Activated T-helper 1 cell treated with anti-CD3 and anti-CD28 coated beads, Interleukin-12 subunit alpha, Interleukin-12 subunit beta, Interleukin-2, Interleukin-4 antibody, amounts not matched to agents 30 ng/mL and 10 ng/mL and 1 ng/mL, durations not matched to agents 14 hours and 24 hours and 36 hours (primary cell): ENCODE measurements around the gene AFF3. TPM values are rescaled to one million over a fixed set of nuclear protein-coding genes. Genes with fewer than 3 reads are reported as not detected.
A peak's percentile ranks its signal among the peaks of the same experiment; 100 is the strongest.

Experiments
- DNase-seq: peaks from one replicate; pipeline ENCODE4 v3.0.0; 2021; ENCODE audit warnings: low spot score
- H3K27ac Mint-ChIP-seq: one replicate; pipeline ENCODE4 v1.8.0; 2021; ENCODE audit warnings: mild to moderate bottlenecking, mixed read lengths
- H3K27me3 Mint-ChIP-seq: one replicate; pipeline ENCODE4 v1.8.0; 2022; ENCODE audit warnings: mild to moderate bottlenecking, moderate library complexity, mixed read lengths; ENCODE audit not compliant: insufficient read depth
- H3K36me3 Mint-ChIP-seq: one replicate; pipeline ENCODE4 v1.8.0; 2021; ENCODE audit warnings: low read depth, mixed read lengths
- H3K4me1 Mint-ChIP-seq: one replicate; pipeline ENCODE4 v1.8.0; 2021; ENCODE audit warnings: low read depth, mixed read lengths
- H3K4me3 Mint-ChIP-seq: one replicate; pipeline ENCODE4 v1.8.0; 2021; ENCODE audit warnings: mild to moderate bottlenecking, moderate library complexity, mixed read lengths
- H3K9me3 Mint-ChIP-seq: one replicate; pipeline ENCODE4 v1.8.0; 2021; ENCODE audit warnings: mixed read lengths
- intact Hi-C: fragments of 100-400 bp; cut with micrococcal nuclease; formaldehyde crosslinking; loops from one replicate; pipeline ENCODE4 v1.15.1; 2024
- total RNA-seq: library from RNA; stranded (reverse); gene quantifications from 2 replicates; pipeline ENCODE4 v1.2.3, GENCODE V29; 2022

Gene AFF3
- total RNA-seq, 1 donor from 2014 or later, result 2.4 TPM

DNA sequence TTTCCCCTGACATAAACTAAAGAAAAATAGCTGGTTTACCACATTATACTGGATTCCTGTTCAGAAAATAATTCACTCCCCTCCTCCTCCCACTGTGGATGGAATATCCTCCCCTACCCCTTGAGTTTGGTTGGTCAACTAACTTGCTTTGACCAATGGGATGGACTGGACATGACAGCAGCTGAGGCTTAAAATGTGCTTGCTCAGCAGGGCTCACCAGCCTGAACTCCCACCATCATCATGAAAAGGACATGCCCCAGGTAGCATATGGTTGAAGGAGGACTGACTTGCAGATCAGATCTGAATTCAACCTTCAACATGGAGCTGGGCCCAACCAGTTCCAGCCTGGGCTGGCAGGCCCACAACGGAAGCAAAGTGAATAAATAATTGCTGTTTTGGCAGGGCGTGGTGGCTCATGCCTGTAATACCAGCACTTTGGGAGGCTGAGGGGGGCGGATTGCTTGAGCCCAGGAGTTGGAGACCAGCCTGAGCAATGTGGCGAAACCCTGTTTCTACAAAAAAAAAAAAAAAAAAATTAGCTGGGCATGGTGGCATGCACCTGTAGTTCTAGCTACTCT, 284.4 kb downstream of the AFF3 start:
- no peaks in the 10 kb centered on the region for H3K36me3 Mint-ChIP-seq
- intact Hi-C loops, result no loop called here
- H3K4me1 Mint-ChIP-seq, result no peaks in the 10 kb centered on the region
- H3K4me3 Mint-ChIP-seq, result no peak overlapping the region
- DNase-seq, result no peak
- H3K27me3 Mint-ChIP-seq, result peaks cover 5% of the 10 kb centered on the region
- H3K9me3 Mint-ChIP-seq, result no peaks in the 10 kb centered on the region
- H3K27ac Mint-ChIP-seq, result no peak overlapping the region

DNA sequence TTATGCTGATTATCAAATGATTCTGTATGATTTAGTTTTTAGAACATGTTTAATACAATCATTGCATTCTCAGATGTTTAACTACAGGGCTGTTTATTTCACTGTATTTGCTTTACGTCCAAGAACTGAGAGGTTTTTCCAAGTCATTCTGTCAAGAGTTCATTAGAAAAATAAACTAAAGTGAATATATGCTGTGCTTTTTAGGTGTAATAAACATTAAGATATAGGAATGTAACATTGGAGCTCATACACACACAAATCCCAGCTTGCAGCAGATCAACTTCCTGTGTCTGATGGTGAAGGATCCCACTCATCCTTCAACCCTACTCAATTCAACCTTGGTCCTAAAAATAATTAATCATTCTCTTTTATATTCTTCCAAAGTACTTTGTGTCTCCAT, 285.0 kb downstream of the AFF3 start:
- H3K9me3 Mint-ChIP-seq, result no peaks in the 10 kb centered on the region
- no peak for DNase-seq
- intact Hi-C loops, result no loop called here
- H3K4me1 Mint-ChIP-seq, result no peaks in the 10 kb centered on the region
- no peak overlapping the region for H3K27ac Mint-ChIP-seq
- no peak overlapping the region for H3K4me3 Mint-ChIP-seq
- peaks cover 5% of the 10 kb centered on the region for H3K27me3 Mint-ChIP-seq
- H3K36me3 Mint-ChIP-seq, result no peaks in the 10 kb centered on the region

- H3K4me3 Mint-ChIP-seq, result no peak overlapping the region
- DNase-seq, result no peak
- H3K27me3 Mint-ChIP-seq, result peaks cover 5% of the 10 kb centered on the region
- H3K36me3 Mint-ChIP-seq, result no peaks in the 10 kb centered on the region
- H3K4me1 Mint-ChIP-seq, result no peaks in the 10 kb centered on the region
- no peaks in the 10 kb centered on the region for H3K9me3 Mint-ChIP-seq
- H3K27ac Mint-ChIP-seq, result no peak overlapping the region
- intact Hi-C loops, result no loop called here
These were observed 286.3 kb downstream of the AFF3 start for GRCh38 chr2:99856119-99856518.

DNA sequence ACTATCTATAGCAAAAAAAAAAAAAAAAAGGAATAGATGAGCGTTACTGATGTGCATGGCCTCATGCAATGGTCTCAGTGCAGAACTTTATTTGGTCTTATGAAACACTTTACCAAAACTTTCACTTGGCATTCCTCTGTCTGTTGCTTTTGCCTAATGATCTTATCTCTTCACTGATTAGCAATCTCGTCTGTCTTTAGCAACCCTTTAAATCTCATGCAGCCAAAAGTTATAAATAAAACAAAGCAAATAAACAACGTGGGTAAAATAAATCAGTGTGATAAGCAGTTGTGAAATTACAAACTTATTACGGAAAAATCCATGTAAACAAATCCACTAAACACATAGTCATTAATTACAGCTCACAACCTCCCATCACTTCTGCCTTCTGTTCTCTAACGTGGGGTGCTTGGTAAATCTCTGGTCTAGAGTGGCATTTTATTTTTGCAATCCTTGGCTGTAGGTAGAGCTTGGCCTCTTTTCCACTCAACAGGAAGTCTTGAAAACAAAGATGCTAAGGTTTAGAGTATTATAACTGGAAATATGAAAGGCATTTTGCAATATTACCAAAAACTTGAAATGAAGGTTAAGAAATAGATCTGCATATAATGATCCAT, 288.0 kb downstream of the AFF3 start:
- DNase-seq, result no peak
- no peak overlapping the region for H3K27ac Mint-ChIP-seq

GRCh38 chr2:99852956-99853355, 289.4 kb downstream of the AFF3 start:
- H3K27ac Mint-ChIP-seq, result no peak overlapping the region
- H3K36me3 Mint-ChIP-seq, result no peaks in the 10 kb centered on the region
- no peaks in the 10 kb centered on the region for H3K9me3 Mint-ChIP-seq
- H3K4me1 Mint-ChIP-seq, result no peaks in the 10 kb centered on the region
- DNase-seq, result no peak
- intact Hi-C loops, result no loop called here
- peaks cover 4% of the 10 kb centered on the region for H3K27me3 Mint-ChIP-seq
- no peak overlapping the region for H3K4me3 Mint-ChIP-seq

More for the DNA sequence above, 288.0 kb downstream of the AFF3 start:
- intact Hi-C loops, result no loop called here
- no peaks in the 10 kb centered on the region for H3K4me1 Mint-ChIP-seq
- H3K4me3 Mint-ChIP-seq, result no peak overlapping the region
- H3K9me3 Mint-ChIP-seq, result no peaks in the 10 kb centered on the region
- no peaks in the 10 kb centered on the region for H3K36me3 Mint-ChIP-seq
- H3K27me3 Mint-ChIP-seq, result peaks cover 4% of the 10 kb centered on the region

GRCh38 chr2:99852376-99852934, 289.9 kb downstream of the AFF3 start:
- Mint-ChIP-seq H3K27me3 (peaks cover 4% of the 10 kb centered on the region), H3K27ac (no peak overlapping the region), H3K4me3 (no peak overlapping the region), H3K9me3 (no peaks in the 10 kb centered on the region), H3K36me3 (no peaks in the 10 kb centered on the region), H3K4me1 (no peaks in the 10 kb centered on the region)
- no peak for DNase-seq
- intact Hi-C loops, result no loop called here

DNA sequence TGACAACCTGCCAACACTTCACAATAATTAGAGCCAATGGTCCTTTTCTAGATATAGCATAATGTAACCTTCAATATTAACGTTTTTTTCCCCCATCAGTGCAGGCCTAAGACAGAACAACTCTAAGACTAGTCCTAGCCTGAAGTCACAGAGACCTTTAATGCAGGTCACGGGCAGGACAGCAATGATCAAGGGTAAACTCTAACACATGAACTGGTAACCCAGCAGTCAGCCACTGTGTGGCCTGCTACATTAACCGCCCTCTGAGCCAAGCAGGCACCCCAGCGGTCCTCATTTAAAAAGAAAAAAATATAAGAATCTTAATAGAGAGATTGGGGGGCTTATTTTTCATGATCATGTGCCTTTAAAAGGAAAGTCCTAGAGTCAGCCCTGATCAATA, 290.6 kb downstream of the AFF3 start:
- intact Hi-C loops, result no loop called here
- Mint-ChIP-seq H3K27me3 (peaks cover 4% of the 10 kb centered on the region), H3K9me3 (no peaks in the 10 kb centered on the region), H3K27ac (no peak overlapping the region), H3K36me3 (no peaks in the 10 kb centered on the region), H3K4me3 (no peak overlapping the region), H3K4me1 (no peaks in the 10 kb centered on the region)
- no peak for DNase-seq

GRCh38 chr2:99851089-99851488, 291.3 kb downstream of the AFF3 start:
- intact Hi-C loops, result no loop called here
- no peaks in the 10 kb centered on the region for H3K36me3 Mint-ChIP-seq

GRCh38 chr2:99850084-99850710, 292.2 kb downstream of the AFF3 start:
- H3K36me3 Mint-ChIP-seq, result no peaks in the 10 kb centered on the region
- H3K27ac Mint-ChIP-seq, result peak overlapping the region; percentile 9
- H3K9me3 Mint-ChIP-seq, result no peaks in the 10 kb centered on the region
- H3K27me3 Mint-ChIP-seq, result peaks cover 1% of the 10 kb centered on the region
- intact Hi-C loops, result no loop called here
- no peak overlapping the region for H3K4me3 Mint-ChIP-seq
- no peaks in the 10 kb centered on the region for H3K4me1 Mint-ChIP-seq
- DNase-seq, result no peak

More at GRCh38 chr2:99851089-99851488, 291.3 kb downstream of the AFF3 start:
- DNase-seq, result no peak
- Mint-ChIP-seq H3K4me3 (no peak overlapping the region), H3K4me1 (no peaks in the 10 kb centered on the region), H3K27me3 (peaks cover 1% of the 10 kb centered on the region), H3K27ac (no peak overlapping the region), H3K9me3 (no peaks in the 10 kb centered on the region)

GRCh38 chr2:99846462-99847107, 295.8 kb downstream of the AFF3 start:
- Mint-ChIP-seq H3K27me3 (no peaks in the 10 kb centered on the region), H3K4me3 (no peak overlapping the region), H3K36me3 (no peaks in the 10 kb centered on the region), H3K4me1 (no peaks in the 10 kb centered on the region), H3K9me3 (no peaks in the 10 kb centered on the region), H3K27ac (no peak overlapping the region)
- no peak for DNase-seq
- intact Hi-C loops, result no loop called here

GRCh38 chr2:99845296-99845695, 297.1 kb downstream of the AFF3 start:
- no peak for DNase-seq
- intact Hi-C loops, result no loop called here
- Mint-ChIP-seq H3K36me3 (no peaks in the 10 kb centered on the region), H3K27me3 (peaks cover 3% of the 10 kb centered on the region), H3K27ac (no peak overlapping the region), H3K4me1 (no peaks in the 10 kb centered on the region), H3K9me3 (no peaks in the 10 kb centered on the region), H3K4me3 (no peak overlapping the region)

DNA sequence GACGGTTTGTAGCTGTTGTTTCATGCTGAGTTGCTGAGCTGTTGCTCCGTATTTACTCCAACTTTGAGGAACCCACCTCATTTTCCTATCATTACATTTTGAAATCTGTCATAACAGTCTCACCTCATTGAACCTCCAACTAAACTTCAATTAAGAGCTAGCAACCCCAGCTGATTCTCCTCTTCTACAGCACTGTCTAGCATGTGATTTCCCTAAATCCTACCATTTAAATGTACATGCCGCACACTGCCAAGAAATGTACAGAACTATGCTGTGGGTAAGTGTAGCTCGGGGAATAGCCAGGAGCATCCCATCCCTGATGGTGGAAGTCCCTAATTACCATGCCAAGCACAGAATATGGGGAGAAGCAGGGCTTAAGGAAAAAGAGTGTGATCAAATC, 299.9 kb downstream of the AFF3 start:
- no peaks in the 10 kb centered on the region for H3K4me1 Mint-ChIP-seq
- H3K9me3 Mint-ChIP-seq, result no peaks in the 10 kb centered on the region
- intact Hi-C loops, result no loop called here
- no peak overlapping the region for H3K27ac Mint-ChIP-seq
- H3K36me3 Mint-ChIP-seq, result no peaks in the 10 kb centered on the region
- peaks cover 3% of the 10 kb centered on the region for H3K27me3 Mint-ChIP-seq
- H3K4me3 Mint-ChIP-seq, result no peak overlapping the region
- DNase-seq, result no peak

DNA sequence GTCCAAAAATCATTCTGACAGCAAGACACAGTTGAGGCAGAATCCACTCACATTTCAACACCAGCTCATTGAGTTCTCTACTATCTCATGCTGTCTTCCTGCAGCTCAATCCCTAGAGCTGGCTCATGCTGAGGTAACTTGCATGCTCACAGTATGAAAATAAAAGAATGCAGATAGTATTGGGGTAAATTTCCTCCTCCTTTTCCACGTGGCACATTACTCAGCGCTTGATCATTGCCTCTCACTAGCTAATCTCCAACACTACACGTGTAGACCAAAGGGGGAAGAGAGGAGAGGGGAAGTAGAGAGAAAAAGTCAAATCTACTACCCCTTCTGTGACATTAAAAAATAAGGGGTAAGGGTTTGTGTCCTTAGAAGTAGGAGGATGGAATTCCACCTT, 300.6 kb downstream of the AFF3 start:
- peaks cover 3% of the 10 kb centered on the region for H3K27me3 Mint-ChIP-seq

More for the DNA sequence above, 300.6 kb downstream of the AFF3 start:
- Mint-ChIP-seq H3K36me3 (no peaks in the 10 kb centered on the region), H3K9me3 (no peaks in the 10 kb centered on the region), H3K4me3 (no peak overlapping the region), H3K4me1 (no peaks in the 10 kb centered on the region), H3K27ac (no peak overlapping the region)
- intact Hi-C loops, result no loop called here
- no peak for DNase-seq
